HL-60 (cell line): ENCODE measurements around the gene ARL5C.

ENCODE experiments used
- DNase-seq, 2 experiments: peaks; one replicate each; pipeline ENCODE4 v3.0.0-alpha.2; 2010 to 2020; ENCODE audit warnings: low read depth in 1 of 2, low spot score in 1 of 2
- H3K27ac ChIP-seq: fragments of 250-450 bp; sonication (Bioruptor Pico); replicated peaks from 2 replicates; pipeline ENCODE4 v1.5.1; 2020; ENCODE audit warnings: mild to moderate bottlenecking, moderate library complexity
- H3K27me3 ChIP-seq: fragments of 250-450 bp; sonication (Bioruptor Pico); 2 replicates; pipeline ENCODE4 v1.5.1; 2021; ENCODE audit warnings: mild to moderate bottlenecking, moderate library complexity; ENCODE audit not compliant: insufficient read depth, poor library complexity, severe bottlenecking
- H3K4me3 ChIP-seq: replicated peaks from 2 replicates; pipeline ENCODE4 v1.5.1; 2011; ENCODE audit warnings: mild to moderate bottlenecking, control low read depth, low read length; ENCODE audit not compliant: insufficient read depth
- CTCF ChIP-seq: IDR thresholded peaks from one replicate; pipeline ENCODE4 v1.5.1; 2011; ENCODE audit warnings: low read length, control low read depth, inconsistent platforms; ENCODE audit not compliant: insufficient read depth
- GABPA ChIP-seq: IDR thresholded peaks from 2 replicates; pipeline ENCODE4 v1.6.1; 2012; ENCODE audit warnings: low read depth
- POLR2AphosphoS5 ChIP-seq: IDR thresholded peaks from 2 replicates; pipeline ENCODE4 v1.6.1; 2012; ENCODE audit warnings: low read depth
- REST ChIP-seq: IDR thresholded peaks from 2 replicates; pipeline ENCODE4 v1.6.1; 2012; ENCODE audit warnings: low read depth; ENCODE audit not compliant: insufficient replicate concordance
- SPI1 ChIP-seq: IDR thresholded peaks from 2 replicates; pipeline ENCODE4 v1.6.1; 2012; ENCODE audit warnings: low read depth, mild to moderate bottlenecking, borderline replicate concordance

ARL5C gene

GRCh38 chr17:39139161-39139511 is 26.8 kb downstream of the ARL5C start:
- TF ChIP-seq GABPA = no peak
- no peak for TF ChIP-seq REST
- TF ChIP-seq POLR2AphosphoS5 = no peak
- no peak for TF ChIP-seq SPI1
- Histone ChIP-seq H3K4me3 (no peak overlapping the region), H3K27me3 (no peaks in the 10 kb centered on the region), H3K27ac (no peak overlapping the region)
- no peak for DNase-seq

DNA sequence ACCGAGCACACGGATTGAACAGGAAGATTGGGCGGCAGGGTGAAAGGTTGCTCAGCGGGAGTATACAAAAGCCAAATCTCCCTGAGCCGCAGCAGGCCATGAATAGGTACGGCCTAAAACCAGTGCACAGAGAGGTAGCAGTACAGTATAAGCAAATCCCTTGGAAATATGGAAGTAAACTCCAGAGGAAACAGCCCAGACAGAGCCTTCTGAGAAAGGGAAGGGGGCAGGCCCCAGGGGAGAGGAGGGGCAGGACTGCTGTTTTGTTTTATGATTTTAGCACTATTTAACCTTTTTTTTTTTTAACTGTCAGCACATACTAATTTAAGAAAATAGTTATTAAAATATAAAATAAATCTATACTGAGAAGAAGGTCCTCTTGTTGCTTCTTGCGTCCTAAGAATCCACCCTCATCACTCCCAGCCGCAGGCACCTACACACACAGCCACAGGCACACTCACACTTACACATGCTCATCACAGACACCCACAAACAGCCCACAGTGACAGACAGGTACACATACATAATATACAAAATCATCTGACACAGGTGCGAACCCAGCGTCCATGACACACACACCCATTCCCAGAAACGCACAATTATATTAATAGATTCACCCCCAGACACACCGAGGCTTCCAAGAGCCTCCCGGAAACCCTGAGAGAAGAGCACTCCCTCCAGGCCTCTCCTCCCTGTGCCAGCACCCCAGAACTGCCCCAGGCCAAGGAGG is 27.4 kb downstream of the ARL5C start:
- H3K27ac ChIP-seq = no peak overlapping the region
- no peak for DNase-seq

GRCh38 chr17:39134878-39135277 is 31.1 kb downstream of the ARL5C start:
- TF ChIP-seq CTCF = no peak
- TF ChIP-seq SPI1 = no peak
- no peak for TF ChIP-seq POLR2AphosphoS5
- TF ChIP-seq GABPA = no peak
- no peak for TF ChIP-seq REST
- Histone ChIP-seq H3K27me3 (no peaks in the 10 kb centered on the region), H3K4me3 (no peak overlapping the region), H3K27ac (no peak overlapping the region)
- DNase-seq = no peak

More for the DNA sequence above, 27.4 kb downstream of the ARL5C start:
- H3K4me3 ChIP-seq = no peak overlapping the region
- no peaks in the 10 kb centered on the region for H3K27me3 ChIP-seq
- TF ChIP-seq POLR2AphosphoS5 (no peak), GABPA (no peak), SPI1 (no peak), REST (no peak), CTCF (no peak)
